Heart left ventricle (tissue), 13 donors: ENCODE results near the gene ZIC1.

Experiments used
- POLR2A ChIP-seq, 2 donors: fragments of 450-650 bp; IDR thresholded peaks; one replicate each; pipeline ENCODE4 v1.6.1; 2017; ENCODE audit warnings: antibody characterized with exemption in 2 of 2, mild to moderate bottlenecking in 2 of 2, moderate library complexity in 2 of 2
- TF ChIP-seq, protein P1 (sequence below), 12 donors: fragments of 200-600 bp; sonication (generic) in 4 of 12; IDR thresholded peaks; one replicate each; pipeline versions ENCODE4 v1.5.0 to v1.8.0; 2018 to 2022; ENCODE audit warnings: antibody characterized with exemption in 12 of 12, mild to moderate bottlenecking in 5 of 12
- donor health status: ischemic (EF 13 %, LVEDD 7.1; RV severe dilation, severe dysfunction).
- donor health status: DM: no; HTN: yes; CAD: no.
- donor health status: DM: no; HTN: no; CAD: no.
- donor health status: ischemic (EF 25% LVEDD 6.9; RV normal size, moderate dysfunction).
- donor health status: ischemic (EF 25% LVEDD 5.7; RV mildly dilated, moderate dysfunction).
- donor health status: ischemic (EF 35%, LVEDD 5.7; RV mildly dilated, moderate dysfunction).
- donor health status: nonischemic (EF 11% LVEDD 7.7; RV severe dilation, severe dysfunction).
- donor health status: DM: yes; HTN: yes; CAD: no.
- donor health status: PGD.
- donor health status: ischemic (EF 29% LVEDD 5.4; RV normal size, mild dysfunction).
- donor health status: nonischemic (EF 23%, LVEDD 6.1; RV moderate dilation, normal function).

DNA sequence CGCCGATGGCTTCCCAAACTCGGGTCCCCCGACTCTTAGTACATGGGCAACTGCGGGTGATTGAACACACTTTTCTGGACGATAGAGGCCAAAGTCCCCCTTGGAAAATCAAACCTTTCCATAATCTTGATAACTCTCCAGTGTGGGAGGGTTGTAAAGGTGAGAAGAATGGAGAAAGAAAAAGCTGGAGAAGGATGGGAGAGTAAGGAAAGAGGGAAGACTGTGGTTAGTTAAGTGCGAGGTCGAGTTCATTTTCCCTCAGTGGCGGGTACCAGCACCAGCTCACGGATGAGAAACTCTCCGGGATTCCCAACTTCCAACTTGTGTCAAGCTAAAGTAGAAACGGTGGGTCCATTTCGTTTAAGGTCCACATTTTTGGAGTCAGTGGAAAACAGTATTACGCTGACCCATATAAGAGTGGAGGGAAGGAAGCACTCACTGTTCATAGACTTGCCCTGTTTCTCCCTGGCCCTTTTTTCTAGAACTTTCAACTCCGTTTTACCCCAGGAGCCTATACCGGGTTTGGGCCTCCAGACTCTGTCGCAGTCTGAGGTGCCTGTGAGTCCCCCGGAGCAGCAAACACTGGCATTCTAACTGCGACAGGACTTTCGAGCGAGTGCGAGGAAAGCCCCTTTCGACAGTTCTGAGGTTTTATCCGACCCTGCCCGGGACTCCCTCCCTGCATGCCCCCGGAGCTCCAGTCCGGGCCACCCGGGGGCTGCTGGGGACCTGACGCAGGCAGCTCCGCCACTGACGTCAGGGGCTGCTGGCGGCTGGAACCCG is 14.8 kb downstream of the ZIC1 start:
- TF ChIP-seq, protein P1, sequence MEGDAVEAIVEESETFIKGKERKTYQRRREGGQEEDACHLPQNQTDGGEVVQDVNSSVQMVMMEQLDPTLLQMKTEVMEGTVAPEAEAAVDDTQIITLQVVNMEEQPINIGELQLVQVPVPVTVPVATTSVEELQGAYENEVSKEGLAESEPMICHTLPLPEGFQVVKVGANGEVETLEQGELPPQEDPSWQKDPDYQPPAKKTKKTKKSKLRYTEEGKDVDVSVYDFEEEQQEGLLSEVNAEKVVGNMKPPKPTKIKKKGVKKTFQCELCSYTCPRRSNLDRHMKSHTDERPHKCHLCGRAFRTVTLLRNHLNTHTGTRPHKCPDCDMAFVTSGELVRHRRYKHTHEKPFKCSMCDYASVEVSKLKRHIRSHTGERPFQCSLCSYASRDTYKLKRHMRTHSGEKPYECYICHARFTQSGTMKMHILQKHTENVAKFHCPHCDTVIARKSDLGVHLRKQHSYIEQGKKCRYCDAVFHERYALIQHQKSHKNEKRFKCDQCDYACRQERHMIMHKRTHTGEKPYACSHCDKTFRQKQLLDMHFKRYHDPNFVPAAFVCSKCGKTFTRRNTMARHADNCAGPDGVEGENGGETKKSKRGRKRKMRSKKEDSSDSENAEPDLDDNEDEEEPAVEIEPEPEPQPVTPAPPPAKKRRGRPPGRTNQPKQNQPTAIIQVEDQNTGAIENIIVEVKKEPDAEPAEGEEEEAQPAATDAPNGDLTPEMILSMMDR (IDR thresholded peaks at IDR 0.05) = no peak
- no peak for TF ChIP-seq POLR2A (IDR thresholded peaks at IDR 0.05)
